Tibial nerve (tissue), 4 donors: Measurements from ENCODE around the gene PDE3B.

Source experiments
- EP300 ChIP-seq, 2 donors: sonication (generic); formaldehyde crosslinking; IDR thresholded peaks; one replicate each; pipeline ENCODE4 v1.6.1; 2017; ENCODE audit warnings: antibody characterized with exemption in 2 of 2, mild to moderate bottlenecking in 1 of 2
- POLR2A ChIP-seq, 2 donors: fragments of 450-650 bp; IDR thresholded peaks; one replicate each; pipeline ENCODE4 v1.6.1; 2017; ENCODE audit warnings: antibody characterized with exemption in 2 of 2, mild to moderate bottlenecking in 2 of 2, moderate library complexity in 2 of 2
- TF ChIP-seq, protein P1 (sequence below), 5 experiments: fragments of 200-600 bp in 3 of 5; fragments of 450-650 bp in 2 of 5; sonication (generic) in 3 of 5; IDR thresholded peaks; one replicate each; pipeline ENCODE4 v1.5.1; 2016 to 2019; ENCODE audit warnings: antibody characterized with exemption in 5 of 5, mild to moderate bottlenecking in 3 of 5, moderate library complexity in 2 of 5

DNA sequence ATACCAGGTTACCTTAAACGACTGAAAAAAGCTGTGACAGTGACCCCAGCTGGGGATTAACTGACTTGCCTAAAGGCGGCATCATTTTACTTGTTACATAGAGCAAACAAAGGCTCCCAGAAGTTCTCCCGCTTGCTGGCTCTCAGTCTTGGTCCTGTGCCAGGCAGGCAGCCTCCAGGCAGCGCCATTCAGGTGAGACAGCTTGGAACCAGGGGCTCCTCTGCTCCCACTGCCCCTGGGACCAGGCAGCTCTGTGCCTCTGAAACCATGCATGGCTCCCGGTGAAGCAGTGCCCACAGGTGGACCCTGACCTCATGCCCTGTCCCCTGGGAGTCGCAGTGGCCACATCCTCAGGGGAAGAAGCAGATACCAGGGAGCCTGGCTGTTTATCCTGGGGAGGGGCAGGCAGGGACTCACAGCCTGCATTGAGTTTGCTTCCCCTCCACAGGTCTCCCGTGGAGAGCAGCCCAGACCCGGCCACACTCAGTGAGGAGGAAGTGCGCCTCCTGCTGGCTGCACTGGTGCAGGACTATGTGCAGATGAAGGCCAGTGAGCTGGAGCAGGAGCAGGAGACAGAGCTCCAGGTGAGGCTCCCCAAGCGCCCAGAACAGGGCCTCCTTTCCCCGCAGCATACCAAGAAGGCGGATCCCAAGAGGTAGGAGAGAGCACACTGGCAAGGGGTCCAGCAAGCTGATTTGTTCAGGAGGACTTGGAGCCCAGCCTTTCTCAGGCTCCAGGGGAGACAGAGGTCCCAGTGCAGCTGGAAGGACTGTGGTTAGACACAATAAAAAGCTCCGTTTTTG is 264.0 kb downstream of the PDE3B start:
- TF ChIP-seq, protein P1, sequence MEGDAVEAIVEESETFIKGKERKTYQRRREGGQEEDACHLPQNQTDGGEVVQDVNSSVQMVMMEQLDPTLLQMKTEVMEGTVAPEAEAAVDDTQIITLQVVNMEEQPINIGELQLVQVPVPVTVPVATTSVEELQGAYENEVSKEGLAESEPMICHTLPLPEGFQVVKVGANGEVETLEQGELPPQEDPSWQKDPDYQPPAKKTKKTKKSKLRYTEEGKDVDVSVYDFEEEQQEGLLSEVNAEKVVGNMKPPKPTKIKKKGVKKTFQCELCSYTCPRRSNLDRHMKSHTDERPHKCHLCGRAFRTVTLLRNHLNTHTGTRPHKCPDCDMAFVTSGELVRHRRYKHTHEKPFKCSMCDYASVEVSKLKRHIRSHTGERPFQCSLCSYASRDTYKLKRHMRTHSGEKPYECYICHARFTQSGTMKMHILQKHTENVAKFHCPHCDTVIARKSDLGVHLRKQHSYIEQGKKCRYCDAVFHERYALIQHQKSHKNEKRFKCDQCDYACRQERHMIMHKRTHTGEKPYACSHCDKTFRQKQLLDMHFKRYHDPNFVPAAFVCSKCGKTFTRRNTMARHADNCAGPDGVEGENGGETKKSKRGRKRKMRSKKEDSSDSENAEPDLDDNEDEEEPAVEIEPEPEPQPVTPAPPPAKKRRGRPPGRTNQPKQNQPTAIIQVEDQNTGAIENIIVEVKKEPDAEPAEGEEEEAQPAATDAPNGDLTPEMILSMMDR (IDR thresholded peaks at IDR 0.05): peak; percentile 46 to 73 (median 65)
- TF ChIP-seq EP300 (IDR thresholded peaks at IDR 0.05): no peak
- no peak for TF ChIP-seq POLR2A (IDR thresholded peaks at IDR 0.05)
